NB4 (cell line): ENCODE measurements around the gene PIEZO2.

Source experiments
- DNase-seq: peaks from one replicate; pipeline ENCODE4 v3.0.0; 2010; ENCODE audit warnings: low read depth
- H3K4me3 ChIP-seq: one replicate; pipeline ENCODE4 v1.5.1; 2011; ENCODE audit warnings: mild to moderate bottlenecking, low read depth, low read length, moderate library complexity
- CTCF ChIP-seq: IDR thresholded peaks from one replicate; pipeline ENCODE4 v1.5.1; 2012; ENCODE audit warnings: low read depth, low read length
- MYC ChIP-seq: IDR thresholded peaks from 2 replicates; pipeline ENCODE4 v1.6.1; 2011; ENCODE audit warnings: low read depth, low read length
- POLR2A ChIP-seq: IDR thresholded peaks from 2 replicates; pipeline ENCODE4 v1.6.1; 2011; ENCODE audit warnings: mild to moderate bottlenecking; ENCODE audit not compliant: insufficient read length; ENCODE audit errors: extremely low read depth
- TF ChIP-seq, protein P1 (sequence below): IDR thresholded peaks from 2 replicates; pipeline ENCODE4 v1.6.1; 2011; ENCODE audit warnings: low read depth, low read length

PIEZO2 gene

GRCh38 chr18:10890022-10890421, 259.3 kb downstream of the PIEZO2 start:
- no peak overlapping the region for H3K4me3 ChIP-seq
- no peak for DNase-seq
- no peak for TF ChIP-seq CTCF
- TF ChIP-seq, protein P1, sequence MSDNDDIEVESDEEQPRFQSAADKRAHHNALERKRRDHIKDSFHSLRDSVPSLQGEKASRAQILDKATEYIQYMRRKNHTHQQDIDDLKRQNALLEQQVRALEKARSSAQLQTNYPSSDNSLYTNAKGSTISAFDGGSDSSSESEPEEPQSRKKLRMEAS, result no peak
- TF ChIP-seq MYC, result no peak
- TF ChIP-seq POLR2A, result no peak

DNA sequence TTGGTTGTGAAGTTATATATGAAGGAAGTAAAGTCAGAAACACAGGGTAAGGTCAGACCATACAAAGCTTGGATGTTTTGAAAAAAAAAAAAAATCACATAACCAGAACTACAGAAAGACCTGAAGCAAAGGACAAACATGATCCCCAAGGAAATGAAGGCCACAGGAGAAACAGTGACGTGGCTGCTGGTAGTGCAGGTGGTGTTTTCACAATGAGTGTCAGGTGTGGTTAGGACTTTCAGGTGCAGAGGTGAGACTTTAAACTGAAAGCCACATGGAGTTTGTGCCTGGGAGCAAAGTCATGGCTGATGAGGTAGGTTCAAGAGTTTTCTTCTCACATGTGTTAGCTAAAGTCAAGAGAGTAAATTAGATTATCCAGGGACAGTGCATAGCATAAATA, 270.7 kb downstream of the PIEZO2 start:
- DNase-seq, result no peak
- no peak overlapping the region for H3K4me3 ChIP-seq
- TF ChIP-seq, protein P1, result no peak
- TF ChIP-seq POLR2A (no peak), CTCF (no peak), MYC (no peak)

GRCh38 chr18:10877987-10878386, 271.4 kb downstream of the PIEZO2 start:
- TF ChIP-seq, protein P1, result no peak
- TF ChIP-seq CTCF, result no peak
- TF ChIP-seq POLR2A, result no peak
- no peak for TF ChIP-seq MYC
- no peak for DNase-seq
- H3K4me3 ChIP-seq, result no peak overlapping the region

DNA sequence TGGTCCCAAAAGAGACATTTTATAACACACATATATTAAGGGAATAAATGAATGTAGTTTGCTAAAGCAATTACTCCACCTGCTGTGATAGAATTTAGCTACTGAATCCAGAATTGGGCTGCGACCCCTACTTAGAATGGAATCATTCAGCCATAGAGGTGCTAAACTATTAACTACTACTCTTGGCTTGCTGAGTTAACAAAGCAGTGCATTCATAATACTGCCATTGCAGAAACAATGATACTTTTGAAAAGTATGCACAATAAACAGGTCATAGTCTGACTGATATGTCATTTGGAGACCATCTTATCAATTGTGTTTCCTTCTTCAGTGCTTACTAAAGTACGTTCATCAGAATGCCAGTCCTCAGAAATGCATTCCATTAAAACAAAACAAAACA, 273.6 kb downstream of the PIEZO2 start:
- no peak for TF ChIP-seq MYC
- no peak for TF ChIP-seq CTCF
- TF ChIP-seq, protein P1, result no peak
- TF ChIP-seq POLR2A, result no peak
- H3K4me3 ChIP-seq, result no peak overlapping the region
- DNase-seq, result no peak

DNA sequence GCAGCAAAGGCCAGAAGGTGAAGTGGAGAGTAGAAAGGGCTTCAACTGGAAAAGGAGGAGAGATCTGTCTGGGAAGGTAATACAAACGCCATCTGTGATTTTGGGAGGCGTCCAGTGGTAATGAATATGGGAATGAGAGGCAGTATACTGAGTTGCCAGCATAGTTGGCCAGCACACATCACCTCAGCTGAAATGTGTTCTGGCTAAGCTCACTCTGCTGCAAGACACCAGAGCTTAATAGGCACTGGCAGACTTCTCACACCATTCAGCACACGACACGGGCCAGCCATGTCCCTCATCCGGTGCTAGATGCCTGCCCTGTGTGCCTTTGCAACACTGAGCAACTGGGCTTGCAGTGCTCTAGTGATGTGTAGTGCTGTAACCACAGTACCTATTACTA, 277.1 kb downstream of the PIEZO2 start:
- DNase-seq, result no peak
- TF ChIP-seq, protein P1, result no peak
- TF ChIP-seq CTCF (no peak), POLR2A (no peak), MYC (no peak)
- no peak overlapping the region for H3K4me3 ChIP-seq

- DNase-seq, result no peak
- H3K4me3 ChIP-seq, result no peak overlapping the region
- TF ChIP-seq MYC (no peak), POLR2A (no peak), CTCF (no peak)
- TF ChIP-seq, protein P1, result no peak
Measured at GRCh38 chr18:10864722-10865121, 284.6 kb downstream of the PIEZO2 start.
